Kidney (tissue), 14 donors: Measurements from ENCODE around the gene POLR1H. TPM values are rescaled to one million over a fixed set of nuclear protein-coding genes. Genes with fewer than 3 reads are reported as not detected.

ENCODE experiments used
- DNase-seq, 5 donors: peaks; one replicate each; pipeline ENCODE4 v3.0.0-alpha.2; 2013 to 2020
- FAIRE-seq: peaks from 2 replicates; lab custom pipeline; 2012; peaks lifted over from hg19 to GRCh38; lab: Jason Lieb, UNC
- H3K27ac ChIP-seq, 2 donors: one replicate each; pipeline ENCODE4 v1.7.0; 2013; ENCODE audit warnings: low read depth in 2 of 2, low read length in 2 of 2, inconsistent platforms in 1 of 2
- H3K27me3 ChIP-seq: one replicate; pipeline ENCODE4 v1.7.1; 2013; ENCODE audit warnings: low read length, inconsistent platforms; ENCODE audit not compliant: control insufficient read depth, insufficient read depth
- H3K36me3 ChIP-seq, 3 donors: one replicate each; pipeline versions ENCODE4 v1.7.0 to v1.7.1; 2013; ENCODE audit warnings: low read length in 3 of 3, control low read depth in 1 of 3, inconsistent platforms in 1 of 3; ENCODE audit not compliant: insufficient read depth in 3 of 3, control insufficient read depth in 2 of 3
- H3K4me1 ChIP-seq, 3 donors: one replicate each; pipeline versions ENCODE4 v1.7.0 to v1.7.1; 2013; ENCODE audit warnings: low read length in 3 of 3, inconsistent platforms in 1 of 3, low read depth in 1 of 3; ENCODE audit not compliant: control insufficient read depth in 2 of 3, insufficient read depth in 2 of 3
- H3K4me3 ChIP-seq, 3 donors: one replicate each; pipeline versions ENCODE4 v1.7.0 to v1.8.1; 2013; ENCODE audit warnings: low read length in 3 of 3, control low read depth in 1 of 3, inconsistent platforms in 1 of 3
- H3K9ac ChIP-seq, 3 donors: one replicate each; pipeline versions ENCODE4 v1.7.0 to v1.7.1; 2013; ENCODE audit warnings: low read length in 3 of 3, control low read depth in 1 of 3, inconsistent platforms in 1 of 3
- H3K9me3 ChIP-seq, 3 donors: one replicate each; pipeline versions ENCODE4 v1.7.0 to v1.7.1; 2013; ENCODE audit warnings: low read length in 3 of 3, control low read depth in 1 of 3, inconsistent platforms in 1 of 3; ENCODE audit not compliant: control insufficient read depth in 2 of 3, insufficient read depth in 1 of 3
- intact Hi-C: fragments of 100-400 bp; cut with DNase I; formaldehyde crosslinking; loops from one replicate; pipeline ENCODE4 v1.11.1; 2022
- polyA plus RNA-seq: library from polyadenylated mRNA; stranded (reverse); fragments of 350-450 nt; fragmentation: Illumina TruSeq; extraction: RNeasy Lipid Tissue Mini Kit (QIAGEN cat#74804); gene quantifications from one replicate; pipeline ENCODE4 v1.2.3, GENCODE V29; 2014; ENCODE audit warnings: low read depth, low replicate concordance; ENCODE audit not compliant: insufficient read depth
- total RNA-seq: library from RNA; stranded (reverse); fragmentation: NEBNext Ultra II Directional; extraction: Animal tissue kit (Norgen Biotek cat#: 25700); gene quantifications from one replicate; pipeline ENCODE4 v1.2.1, GENCODE V29; 2021
- TF ChIP-seq, protein P1 (sequence below): IDR thresholded peaks from 3 replicates; pipeline ENCODE4 v1.5.1; 2012; ENCODE audit warnings: mild to moderate bottlenecking, moderate library complexity, borderline replicate concordance; ENCODE audit not compliant: insufficient read depth; ENCODE audit errors: extremely low read depth
- donor health status: control.
- donor health status: control.
- donor health status: control.
- donor health status: control.
- donor health status: control.
- donor health status: DM: yes; HTN: yes; CAD: no.
- donor health status: Normal renal cell carcinoma (clear cell type).

The POLR1H gene
- total and polyA plus RNA-seq, 2 donors from 2014 or later: 23.3 to 52.8 TPM

DNA sequence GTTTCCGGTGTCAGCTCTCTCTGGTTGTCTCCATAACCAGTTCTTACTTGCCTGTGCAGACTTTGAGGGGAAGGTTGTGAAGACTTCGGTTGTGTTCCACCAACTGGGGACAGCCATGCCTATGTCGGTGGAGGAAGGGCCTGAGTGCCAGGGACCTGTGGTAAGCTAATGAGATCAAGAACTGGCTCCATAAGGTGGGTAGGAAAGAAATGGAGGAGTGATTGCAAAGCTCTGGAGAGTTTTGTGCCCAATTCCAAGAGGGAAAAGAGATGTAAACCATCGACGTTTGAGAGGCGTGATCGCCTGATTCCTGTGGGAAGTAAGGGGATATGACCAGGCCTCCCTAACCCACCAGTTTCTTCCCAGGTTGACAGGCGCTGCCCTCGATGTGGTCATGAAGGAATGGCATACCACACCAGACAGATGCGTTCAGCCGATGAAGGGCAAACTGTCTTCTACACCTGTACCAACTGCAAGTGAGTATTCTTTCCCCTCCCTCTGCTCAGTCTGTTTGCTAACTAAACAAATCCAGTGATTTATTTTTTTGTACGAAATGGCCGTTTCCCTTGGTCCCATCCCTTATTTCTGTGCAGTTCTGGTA lies 893 bp downstream of the POLR1H start:
- H3K9me3 ChIP-seq: no peaks in the 10 kb centered on the region
- FAIRE-seq (no peak), DNase-seq (peak in 2 of 5 donors; percentile 33 to 52)
- peak overlapping the region; percentile 95 to 100 (median 97) for H3K4me3 ChIP-seq
- peaks cover 0 to 18% (median 5%) of the 10 kb centered on the region in 3 donors for H3K4me1 ChIP-seq
- peak overlapping the region; percentile 81 to 85 for H3K27ac ChIP-seq
- H3K36me3 ChIP-seq: peaks cover 0 to 5% (median 3%) of the 10 kb centered on the region in 3 donors
- TF ChIP-seq, protein P1, sequence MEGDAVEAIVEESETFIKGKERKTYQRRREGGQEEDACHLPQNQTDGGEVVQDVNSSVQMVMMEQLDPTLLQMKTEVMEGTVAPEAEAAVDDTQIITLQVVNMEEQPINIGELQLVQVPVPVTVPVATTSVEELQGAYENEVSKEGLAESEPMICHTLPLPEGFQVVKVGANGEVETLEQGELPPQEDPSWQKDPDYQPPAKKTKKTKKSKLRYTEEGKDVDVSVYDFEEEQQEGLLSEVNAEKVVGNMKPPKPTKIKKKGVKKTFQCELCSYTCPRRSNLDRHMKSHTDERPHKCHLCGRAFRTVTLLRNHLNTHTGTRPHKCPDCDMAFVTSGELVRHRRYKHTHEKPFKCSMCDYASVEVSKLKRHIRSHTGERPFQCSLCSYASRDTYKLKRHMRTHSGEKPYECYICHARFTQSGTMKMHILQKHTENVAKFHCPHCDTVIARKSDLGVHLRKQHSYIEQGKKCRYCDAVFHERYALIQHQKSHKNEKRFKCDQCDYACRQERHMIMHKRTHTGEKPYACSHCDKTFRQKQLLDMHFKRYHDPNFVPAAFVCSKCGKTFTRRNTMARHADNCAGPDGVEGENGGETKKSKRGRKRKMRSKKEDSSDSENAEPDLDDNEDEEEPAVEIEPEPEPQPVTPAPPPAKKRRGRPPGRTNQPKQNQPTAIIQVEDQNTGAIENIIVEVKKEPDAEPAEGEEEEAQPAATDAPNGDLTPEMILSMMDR: no peak
- intact Hi-C loops: no loop called here
- no peaks in the 10 kb centered on the region for H3K27me3 ChIP-seq
- peak overlapping the region; percentile 90 to 100 (median 92) for H3K9ac ChIP-seq

DNA sequence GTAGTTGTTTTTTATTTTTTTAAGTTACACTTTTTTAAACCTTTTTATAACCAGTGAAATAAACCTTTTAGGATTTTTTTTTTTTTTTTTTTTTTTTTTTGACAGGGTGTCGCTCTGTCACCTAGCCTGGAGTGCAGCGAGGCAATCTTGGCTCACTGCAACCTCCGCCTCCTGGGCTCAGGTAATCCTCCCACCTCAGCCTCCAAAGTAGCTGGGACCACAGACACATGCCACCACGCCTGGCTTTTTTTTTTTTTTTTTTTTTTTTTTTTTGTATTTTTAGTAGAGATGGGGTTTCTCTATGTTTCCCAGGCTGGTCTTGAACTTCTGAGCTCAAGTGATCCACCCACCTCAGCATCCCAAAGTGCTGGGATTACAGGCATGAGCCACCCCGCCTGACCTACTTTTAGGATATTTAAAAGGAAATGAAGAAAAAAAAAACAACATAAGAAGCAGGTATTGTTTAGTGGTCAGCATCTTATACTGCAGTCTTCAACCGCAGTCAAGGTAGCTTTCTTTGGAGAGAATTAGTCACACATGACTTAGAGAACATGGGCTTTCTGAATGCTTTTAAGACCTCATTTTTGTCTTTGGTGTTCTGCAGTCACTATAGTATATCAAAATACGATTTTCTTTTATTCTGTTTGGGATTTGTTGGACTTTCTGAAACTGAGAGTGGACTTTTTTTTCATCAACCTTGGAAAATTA lies 1.6 kb downstream of the POLR1H start:
- H3K4me3 ChIP-seq: peak overlapping the region; percentile 95 to 100 (median 97)
- H3K9ac ChIP-seq: no peak overlapping the region
- H3K27me3 ChIP-seq: no peaks in the 10 kb centered on the region
- H3K27ac ChIP-seq: no peak overlapping the region
- FAIRE-seq (no peak), DNase-seq (no peak)
- H3K9me3 ChIP-seq: no peaks in the 10 kb centered on the region
- TF ChIP-seq, protein P1: no peak
- peaks cover 0 to 18% (median 5%) of the 10 kb centered on the region in 3 donors for H3K4me1 ChIP-seq
- peaks cover 0 to 3% (median 3%) of the 10 kb centered on the region in 3 donors for H3K36me3 ChIP-seq
- intact Hi-C loops: no loop called here

- TF ChIP-seq, protein P1: no peak
- Histone ChIP-seq H3K9ac (no peak overlapping the region), H3K27me3 (no peaks in the 10 kb centered on the region), H3K27ac (no peak overlapping the region), H3K9me3 (no peaks in the 10 kb centered on the region), H3K4me3 (no peak overlapping the region), H3K4me1 (peaks cover 0 to 20% (median 5%) of the 10 kb centered on the region in 3 donors), H3K36me3 (peaks cover 0 to 3% (median 0%) of the 10 kb centered on the region in 3 donors)
- no peak for DNase-seq
- FAIRE-seq: no peak
- intact Hi-C loops: no loop called here
Measured at GRCh38 chr6:30063315-30063714, 2.2 kb downstream of the POLR1H start.
